Non-pigmented ciliary epithelial cell (primary cell): ENCODE data around the gene CXCL11.
"Not testable (repeated sequence)": the region's sequence is repeated elsewhere in the genome, so short reads cannot be mapped to it uniquely, and the experiment has no call there.

Source experiments
- DNase-seq: peaks from one replicate; pipeline ENCODE4 v3.0.0-alpha.2; 2010; ENCODE audit warnings: low read depth

CXCL11 gene

DNA sequence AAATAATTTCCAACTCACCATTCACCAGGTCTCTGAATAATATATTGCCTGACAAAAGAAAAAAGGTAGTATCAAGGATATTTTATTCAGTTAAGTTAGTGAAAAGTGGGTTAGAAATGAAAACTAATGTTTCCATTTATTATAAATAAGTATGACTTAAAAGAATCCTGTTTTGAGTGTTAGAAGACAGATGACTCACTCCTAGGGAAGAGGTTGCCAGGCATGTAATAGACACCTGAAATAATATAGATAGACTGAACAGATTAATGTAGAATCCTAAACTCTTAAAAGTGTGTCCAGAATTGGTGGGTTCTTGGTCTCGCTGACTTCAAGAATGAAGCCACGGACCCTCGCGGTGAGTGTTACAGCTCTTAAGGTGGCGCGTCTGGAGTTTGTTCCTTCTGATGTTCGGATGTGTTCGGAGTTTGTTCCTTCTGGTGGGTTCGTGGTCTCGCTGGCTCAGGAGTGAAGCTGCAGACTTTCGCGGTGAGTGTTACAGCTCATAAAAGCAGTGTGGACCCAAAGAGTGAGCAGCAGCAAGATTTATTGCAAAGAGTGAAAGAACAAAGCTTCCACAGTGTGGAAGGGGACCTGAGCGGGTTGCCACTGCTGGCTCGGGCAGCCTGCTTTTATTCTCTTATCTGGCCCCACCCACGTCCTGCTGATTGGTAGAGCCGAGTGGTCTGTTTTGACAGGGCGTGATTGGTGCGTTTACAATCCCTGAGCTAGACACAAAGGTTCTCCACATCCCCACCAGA lies 6.5 kb upstream of the CXCL11 start:
- not testable (repeated sequence) for DNase-seq

DNA sequence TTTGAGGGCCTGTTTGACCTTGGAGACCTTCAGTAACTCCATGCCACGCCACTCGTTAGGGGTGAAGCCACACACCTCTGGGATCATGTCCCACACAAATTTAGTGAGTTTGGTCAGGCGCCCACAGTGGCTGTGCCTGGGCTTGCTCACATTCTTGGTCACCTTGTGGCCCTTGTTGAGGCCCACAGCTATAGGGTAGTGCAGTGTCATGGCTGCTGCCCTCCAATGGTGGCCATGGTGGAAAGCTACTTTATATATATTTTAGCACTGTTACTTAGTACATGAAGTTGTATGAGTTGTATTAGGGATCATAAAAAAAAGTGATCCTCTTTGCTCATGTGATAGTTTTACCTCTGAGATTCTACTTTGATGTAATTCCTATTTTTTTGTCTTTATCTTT lies 985 bp upstream of the CXCL11 start:
- no peak for DNase-seq

DNA sequence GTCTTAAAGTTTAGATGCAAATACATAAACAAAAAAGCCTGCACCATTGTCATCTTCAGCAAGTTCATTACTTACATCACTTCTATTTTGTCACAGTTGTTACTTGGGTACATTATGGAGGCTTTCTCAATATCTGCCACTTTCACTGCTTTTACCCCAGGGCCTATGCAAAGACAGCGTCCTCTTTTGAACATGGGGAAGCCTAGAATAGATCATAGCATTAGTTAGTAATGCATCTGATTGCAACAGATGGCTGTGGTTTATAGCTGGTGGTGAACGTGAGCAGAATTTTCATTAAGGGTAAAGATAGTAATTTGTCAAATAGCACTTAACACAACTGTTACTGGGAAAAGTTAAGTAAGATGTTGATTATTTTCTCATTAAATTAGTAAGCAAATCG lies 729 bp downstream of the CXCL11 start:
- no peak for DNase-seq

DNA sequence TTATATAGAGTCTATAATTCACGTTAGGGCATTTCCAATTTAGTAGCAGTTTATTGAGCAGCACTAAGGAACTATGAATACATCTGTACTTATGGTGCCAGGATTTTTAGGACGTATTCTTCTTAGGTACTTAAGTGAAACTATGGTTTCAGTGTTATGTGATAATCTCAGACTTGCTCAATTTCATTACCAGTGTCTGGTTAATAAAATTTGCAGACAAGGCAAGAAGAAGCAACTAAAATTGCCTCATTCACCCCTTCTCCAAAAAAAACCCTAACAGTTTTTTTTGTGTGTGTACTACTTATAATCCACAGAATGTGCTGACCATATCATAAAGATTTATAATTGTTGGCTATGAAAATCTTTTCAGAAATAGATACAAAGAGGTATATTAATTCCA lies 6.6 kb downstream of the CXCL11 start:
- no peak for DNase-seq

DNA sequence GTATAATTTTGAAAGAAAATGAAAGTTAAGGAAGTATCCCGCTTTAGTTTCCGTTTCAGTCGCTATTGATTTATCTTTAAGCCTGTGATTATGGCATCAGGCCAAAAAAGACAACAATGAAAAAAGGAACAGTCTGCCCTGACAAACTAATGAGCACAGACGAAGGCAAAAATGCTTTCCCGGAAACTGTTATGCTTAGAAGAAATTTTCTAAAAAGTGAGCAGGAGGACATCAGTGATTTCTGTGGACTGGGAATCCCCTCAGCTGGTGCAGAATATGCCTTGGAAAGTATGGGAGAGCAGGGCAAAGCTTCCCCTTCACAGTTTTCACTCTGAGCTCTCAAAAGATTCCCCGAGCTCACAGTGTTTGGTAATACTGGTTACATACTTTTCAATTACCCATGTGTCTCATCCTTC lies 7.5 kb downstream of the CXCL11 start:
- DNase-seq: no peak

DNA sequence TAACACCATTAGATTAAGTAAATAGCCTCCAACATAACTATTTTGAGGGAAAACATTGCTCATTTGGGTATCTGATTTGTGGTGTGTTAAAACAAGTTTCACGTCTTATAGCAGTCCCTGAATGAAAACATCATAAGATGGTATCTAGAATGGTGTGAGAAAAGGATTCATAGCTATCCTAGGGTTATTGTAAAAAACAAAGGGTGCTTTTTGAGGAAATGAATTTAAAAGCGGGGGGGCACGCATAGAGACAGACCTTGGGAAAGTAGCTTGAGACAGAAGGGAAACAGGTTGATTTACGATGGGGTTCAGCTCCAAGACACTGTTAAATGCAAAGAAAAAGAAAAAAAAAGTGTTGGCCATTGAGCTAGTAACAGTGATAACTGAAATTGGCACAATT lies 11.8 kb downstream of the CXCL11 start:
- no peak for DNase-seq

DNA sequence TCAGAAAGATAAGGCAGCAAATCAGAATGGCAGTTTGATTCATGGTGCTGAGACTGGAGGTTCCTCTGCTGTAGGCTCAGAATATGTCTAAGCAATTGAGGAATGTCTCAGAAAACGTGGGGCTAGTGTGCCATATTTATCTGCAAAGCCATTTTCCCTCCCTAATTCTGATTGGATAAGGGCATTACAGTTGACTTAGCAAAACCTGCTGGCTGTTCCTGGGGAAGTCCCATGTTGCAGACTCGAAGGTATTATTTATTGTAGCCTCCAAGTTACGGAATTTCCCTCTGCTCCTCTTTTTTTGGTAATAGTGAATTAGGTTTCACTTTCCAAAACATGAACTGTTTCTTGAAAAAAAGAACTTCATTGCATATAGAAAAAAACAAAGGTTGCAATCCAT lies 12.5 kb downstream of the CXCL11 start, which contains the start of gene CXCL10:
TSS of gene CXCL10 (minus strand) at position 109 of the 400 bp plus-strand sequence. CDS start at position 43, 66 bp downstream.
- no peak for DNase-seq

DNA sequence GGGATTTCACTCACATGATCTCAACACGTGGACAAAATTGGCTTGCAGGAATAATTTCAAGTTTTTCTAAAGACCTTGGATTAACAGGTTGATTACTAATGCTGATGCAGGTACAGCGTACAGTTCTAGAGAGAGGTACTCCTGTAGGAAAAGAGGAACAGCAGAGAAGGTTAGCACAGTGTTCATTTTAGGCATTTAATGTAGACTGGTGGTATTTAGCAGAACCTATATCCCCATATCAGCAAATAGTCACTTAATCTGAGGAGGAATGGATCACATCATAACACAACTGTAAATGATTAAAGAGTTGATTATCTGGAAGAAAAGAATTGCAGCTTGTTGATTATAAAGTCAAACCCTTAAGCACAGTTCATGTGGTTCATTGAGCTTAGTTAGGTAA lies 13.2 kb downstream of the CXCL11 start:
- no peak for DNase-seq

DNA sequence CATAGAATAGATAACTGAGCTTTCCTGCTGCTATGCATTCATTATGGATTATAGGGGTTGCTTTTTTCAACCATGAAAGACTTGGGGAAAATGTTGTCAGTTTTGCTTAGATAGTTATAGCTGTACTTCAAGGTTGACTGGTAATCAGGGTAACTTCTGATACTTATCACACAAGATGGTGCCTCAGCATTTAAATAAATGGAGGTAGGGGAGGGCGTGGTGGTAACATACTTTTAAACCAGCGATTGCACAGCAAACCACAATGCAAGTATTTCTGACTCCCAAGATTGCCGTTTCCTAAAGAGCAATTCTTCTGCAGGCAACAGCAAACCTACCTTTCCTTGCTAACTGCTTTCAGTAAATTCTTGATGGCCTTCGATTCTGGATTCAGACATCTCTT lies 13.8 kb downstream of the CXCL11 start:
- no peak for DNase-seq

DNA sequence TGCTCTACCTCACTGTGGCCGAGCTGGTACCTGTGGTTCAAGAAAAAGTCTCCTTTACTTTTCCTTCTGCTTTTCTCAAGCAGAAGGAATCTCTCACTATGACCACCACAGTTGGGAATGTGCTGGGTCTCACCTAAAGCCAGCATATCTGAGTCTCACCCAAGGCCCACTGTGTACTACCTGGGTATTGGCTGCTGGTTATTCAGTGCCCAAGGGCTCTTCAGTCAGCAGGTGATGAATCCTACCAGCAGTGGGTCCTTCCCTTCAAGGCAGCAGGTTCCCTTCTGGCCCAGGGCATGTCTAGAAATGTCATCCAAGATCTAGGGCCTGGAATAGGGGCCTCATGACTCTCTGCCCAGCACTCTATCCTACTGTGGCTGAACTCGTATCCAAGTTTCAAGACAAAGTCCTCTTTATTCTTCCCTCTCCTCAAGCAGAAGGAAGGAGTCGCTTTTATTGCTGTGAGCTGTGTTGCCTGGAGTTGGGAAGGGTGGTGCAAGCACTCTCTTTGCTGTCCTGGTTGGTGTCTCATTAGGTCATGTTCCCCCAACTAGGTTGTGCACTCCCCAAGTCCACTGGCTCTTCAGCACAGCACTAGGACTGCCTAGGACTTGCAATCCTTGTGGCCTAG lies 18.7 kb downstream of the CXCL11 start:
- DNase-seq: no peak

DNA sequence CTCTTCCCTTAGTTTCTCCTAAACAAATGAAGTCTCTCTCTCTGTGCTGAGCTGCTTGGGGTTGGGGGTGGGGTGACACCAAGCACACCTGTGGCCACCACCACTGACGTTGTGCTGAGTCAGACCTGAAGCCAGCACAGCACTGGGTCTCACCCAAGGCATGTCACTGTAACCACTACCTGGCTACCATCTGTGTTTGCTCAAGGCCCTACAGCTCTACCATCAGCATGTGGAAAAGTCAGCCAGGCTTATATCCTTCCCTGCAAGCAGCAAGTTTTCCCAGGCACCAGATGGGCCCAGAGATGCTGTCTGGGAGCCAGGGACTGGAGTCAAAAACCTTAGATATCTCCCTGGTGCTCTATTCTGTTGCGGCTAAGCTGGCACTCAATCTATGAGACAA lies 19.5 kb downstream of the CXCL11 start:
- DNase-seq: no peak

DNA sequence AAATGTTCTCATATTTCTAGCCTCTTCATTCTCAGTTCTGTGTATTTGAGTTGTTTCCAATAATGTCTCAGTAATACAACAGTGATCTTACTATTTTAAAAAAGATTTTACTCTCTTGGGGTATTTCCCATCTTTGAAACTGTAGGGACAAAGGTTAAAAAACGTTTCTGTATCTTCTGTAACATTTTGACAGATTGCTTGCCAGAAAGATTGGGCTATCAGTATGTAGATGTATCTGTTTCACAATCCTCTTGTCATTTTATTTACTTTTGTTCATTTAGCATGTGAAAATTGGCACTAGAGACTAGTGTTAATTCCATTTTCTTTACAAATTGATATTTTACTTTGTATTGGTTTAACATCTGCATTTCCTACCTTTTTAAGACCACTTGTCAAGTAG lies 22.3 kb downstream of the CXCL11 start:
- DNase-seq: no peak

DNA sequence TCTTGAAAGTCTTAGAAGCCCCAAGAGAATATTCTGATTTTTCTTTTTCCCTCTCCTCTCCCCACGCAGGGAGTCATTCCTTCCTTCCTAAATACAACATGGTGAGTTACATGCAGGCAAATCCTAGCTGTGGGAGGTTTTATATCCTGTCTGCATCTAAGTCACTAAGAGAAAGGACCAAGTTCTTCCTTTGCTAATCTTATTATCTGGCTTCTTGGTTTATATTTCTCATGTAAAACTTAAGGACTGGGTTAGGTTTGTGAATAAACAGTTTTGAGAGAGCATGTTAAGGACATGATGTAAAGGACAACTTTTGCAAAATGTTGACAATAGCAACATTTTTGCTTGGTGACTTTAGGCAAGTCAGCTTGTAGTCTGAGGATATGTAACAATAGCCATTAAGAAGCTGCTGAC lies 23.5 kb downstream of the CXCL11 start:
- no peak for DNase-seq

DNA sequence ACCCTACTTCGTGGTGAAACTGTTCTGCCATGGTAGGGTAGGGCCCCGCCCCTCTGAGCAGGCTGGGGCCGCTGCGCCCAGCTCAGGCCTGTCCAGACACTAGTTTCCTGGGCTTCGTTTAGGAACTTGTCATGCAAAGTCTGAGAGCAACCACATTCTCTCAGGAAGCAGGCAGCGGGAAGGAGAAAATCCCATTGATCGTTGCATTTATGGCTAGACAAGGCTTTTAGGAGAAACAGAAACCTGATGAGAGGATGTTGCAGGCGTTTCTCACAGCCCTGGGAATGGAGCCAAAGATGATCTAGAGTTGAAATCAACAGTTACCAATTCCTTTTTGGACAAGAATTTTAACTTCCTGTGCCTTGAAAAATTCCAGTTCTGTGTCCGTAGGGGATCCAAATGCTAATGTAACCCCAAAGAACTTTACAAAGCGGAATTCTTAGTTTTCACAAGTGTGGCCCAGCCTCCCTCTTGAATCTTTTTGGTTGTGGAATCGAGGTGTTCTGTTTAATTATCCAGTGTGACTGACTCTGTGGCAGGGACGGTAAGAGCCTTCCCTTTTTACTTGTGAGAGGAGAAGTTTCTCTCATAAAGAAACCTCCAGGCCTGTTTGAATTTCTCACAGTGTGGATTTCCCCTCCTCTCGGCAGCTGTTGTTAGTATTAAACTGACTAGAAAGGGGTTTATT lies 24.0 kb downstream of the CXCL11 start:
- no peak for DNase-seq

DNA sequence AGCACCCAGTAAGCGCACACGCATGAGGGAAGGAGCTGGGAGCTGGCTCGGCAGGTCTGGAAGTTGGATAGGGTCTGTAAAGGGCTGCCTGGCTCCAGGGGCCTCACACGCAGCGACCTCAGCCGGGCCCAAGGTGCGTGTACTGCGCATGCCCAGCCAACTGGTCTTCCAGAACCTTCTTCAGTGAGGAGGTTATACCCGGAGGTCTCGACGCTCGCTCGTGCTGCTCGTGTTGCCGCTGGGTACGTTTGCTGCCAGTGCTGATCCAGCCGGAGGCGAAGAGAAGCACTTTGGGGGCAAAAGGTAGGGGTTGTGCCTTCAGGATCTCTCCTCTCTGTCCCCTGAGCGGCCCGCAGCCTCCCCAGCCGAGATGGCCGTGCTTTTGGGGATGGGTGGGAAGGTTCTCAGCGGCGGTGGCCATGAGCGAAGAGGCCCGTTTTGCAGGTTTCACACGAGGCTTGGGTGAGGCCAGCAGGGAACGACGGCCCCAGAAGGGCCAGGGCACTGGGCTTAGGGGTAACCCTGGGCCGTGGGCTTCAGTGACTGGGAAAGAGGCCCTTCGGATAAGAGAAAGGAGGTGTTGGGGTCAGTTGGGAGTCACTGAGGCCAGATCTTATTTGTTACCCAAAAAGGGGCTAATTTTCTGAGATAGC lies 24.7 kb downstream of the CXCL11 start:
- no peak for DNase-seq

DNA sequence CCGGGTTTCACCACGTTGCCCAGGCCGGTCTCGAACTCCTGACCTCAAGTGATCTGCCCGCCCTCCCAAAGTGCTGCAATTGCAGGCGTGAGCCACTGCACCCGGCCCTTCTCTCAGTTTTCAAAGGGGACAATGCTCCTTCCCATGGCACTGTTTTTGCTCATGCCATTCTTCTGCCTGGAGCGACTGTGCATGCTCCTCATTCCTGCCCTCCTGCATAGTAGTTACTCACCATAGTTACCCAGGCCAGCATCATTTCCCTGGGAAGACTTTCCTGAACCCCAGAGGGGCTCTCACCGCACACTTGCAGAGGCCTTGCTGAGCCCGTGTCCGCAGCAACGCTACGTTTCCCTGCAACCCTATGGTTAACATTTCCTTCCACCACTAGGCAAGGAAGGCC lies 25.3 kb downstream of the CXCL11 start:
- no peak for DNase-seq

DNA sequence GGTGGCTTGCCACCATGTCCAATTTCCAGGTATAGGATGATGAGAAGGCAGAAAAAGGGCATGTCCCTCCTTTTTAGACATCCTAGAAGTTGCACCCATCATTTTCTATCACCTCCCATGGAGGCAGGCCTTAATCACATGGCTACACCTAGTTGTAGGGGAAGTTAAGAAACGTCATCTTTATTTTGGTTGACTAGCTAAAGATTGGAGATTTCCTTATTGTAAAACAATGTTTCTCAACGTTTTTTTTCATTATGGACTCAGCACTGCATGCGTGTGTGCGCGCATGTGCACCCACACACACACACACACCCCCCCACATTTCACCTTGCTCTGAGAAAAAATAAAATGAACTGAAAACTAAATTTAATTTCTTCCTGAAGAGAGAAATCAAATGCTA lies 26.6 kb downstream of the CXCL11 start:
- no peak for DNase-seq

DNA sequence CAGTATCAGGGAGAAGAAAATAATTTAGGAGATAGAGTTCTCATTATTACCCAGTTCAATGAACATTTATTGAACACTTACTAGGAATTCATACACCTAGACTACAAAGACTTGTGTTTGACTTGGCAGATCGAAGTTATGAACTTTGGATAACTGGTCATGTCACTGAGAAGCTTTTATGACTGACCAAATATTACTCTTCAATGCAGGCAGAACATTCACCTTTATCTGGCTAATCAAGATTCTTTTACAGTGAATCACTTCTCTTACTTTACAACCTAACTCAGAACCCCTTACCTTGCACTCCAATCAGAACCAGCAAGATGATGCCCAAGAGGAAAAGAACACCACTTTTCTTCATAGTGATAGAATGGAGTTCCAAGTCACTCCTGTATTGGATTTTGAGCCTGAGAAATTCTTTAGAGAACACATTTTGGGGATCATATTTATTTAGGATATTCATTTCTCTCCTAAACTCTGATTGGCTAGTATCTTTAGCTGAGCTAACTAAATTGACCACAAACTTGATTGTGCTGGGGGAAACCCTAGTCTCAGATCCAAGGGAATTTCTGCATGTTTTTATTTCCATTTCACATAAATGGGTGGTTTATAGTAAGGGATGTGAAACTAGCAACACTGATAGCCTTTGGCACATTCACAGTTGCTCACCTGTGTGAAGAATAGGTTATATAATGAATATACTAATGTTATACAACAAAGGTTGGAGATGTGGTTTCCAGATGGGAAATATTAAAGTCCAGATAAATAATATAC lies 28.6 kb downstream of the CXCL11 start, which contains the start of gene CXCL9:
TSS of gene CXCL9 (minus strand) at position 421 of the 774 bp plus-strand sequence. CDS start at position 361, 60 bp downstream.
- DNase-seq: no peak

DNA sequence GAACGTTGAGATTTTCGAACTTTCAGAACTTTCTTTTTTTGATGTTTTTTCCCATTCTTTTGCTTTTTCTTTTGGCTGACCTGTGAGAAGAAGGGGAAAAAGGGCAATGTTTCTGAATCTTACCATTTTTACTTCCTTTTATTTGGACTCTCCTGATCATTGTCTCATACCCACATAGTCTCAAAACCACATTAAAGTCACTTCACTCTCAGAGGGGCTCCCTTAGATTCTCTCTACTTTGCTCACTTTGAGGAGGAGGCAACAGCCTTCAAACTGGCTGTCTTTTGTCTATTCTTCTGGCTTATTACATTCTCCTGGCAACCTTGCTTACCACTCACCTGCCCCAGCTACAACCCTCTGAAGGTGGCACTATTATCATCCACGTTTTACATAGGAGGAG lies 32.2 kb downstream of the CXCL11 start:
- no peak for DNase-seq

DNA sequence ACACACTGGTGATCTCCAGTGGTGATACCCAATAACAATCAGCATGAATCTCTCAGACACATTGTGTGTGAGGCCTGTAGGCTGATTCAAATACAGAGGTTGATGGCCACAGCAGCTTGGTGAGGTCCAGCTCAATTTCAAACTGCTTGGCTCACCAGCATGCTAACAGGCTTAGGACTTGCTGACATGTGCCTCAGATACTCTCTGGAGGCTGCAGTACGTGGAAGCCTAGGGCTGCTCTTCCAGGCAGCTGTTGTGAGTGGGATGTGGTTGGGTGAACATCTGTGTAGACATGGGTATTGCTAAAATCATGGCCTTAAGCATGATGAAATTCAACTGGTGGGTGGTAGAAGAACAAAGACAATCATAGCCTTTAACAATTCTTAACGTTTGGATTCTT lies 32.8 kb downstream of the CXCL11 start:
- no peak for DNase-seq

DNA sequence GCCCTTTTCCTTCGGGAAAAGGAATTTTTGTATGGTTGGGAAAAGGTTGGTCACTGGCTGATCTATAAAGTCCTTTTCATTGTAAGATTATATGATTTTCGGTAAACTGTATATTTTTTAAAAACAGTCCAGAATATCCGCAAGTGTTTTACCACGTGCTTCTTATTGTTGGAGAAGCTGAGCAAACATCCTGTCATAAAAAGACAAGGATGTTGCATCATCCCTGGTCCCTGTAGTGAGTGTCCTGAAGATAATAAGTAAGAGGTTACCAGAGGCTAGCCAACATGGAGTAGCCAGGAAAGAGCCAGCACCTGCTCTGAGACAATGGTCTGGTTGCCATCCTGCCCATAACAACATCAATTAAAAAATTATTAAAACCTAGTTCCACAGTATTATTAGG lies 33.7 kb downstream of the CXCL11 start:
- no peak for DNase-seq

DNA sequence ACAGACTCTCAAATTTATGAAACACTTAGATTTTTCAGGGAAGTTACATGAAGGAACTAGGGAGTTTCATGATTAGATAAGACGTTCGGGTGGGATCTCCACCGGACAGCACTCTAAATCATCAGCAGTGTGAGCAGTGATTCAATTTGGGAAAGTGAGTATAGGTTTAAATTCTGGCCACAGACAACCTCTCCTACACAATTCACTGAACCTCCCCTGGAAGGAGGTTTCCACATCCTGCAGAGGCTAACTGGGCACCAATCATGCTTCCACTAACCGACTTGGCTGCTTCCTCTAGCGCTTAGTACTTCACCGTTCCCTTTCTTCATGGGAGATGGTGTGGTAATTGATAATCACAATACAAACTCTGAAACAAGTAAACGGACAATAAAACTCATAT lies 34.2 kb downstream of the CXCL11 start:
- DNase-seq: no peak
